Stimulated activated CD8-positive, alpha-beta memory T cell treated with anti-CD3 and anti-CD28 coated beads, Interleukin-15, amount 100 ng/mL, for 48 hours (primary cell): ENCODE results near the gene CYB561.
A peak's percentile ranks its signal among the peaks of the same experiment; 100 is the strongest.
"Not testable (repeated sequence)": the region's sequence is repeated elsewhere in the genome, so short reads cannot be mapped to it uniquely, and the experiment has no call there.

Experiments
- DNase-seq, 2 donors: peaks; one replicate each; pipeline ENCODE4 v3.0.0-alpha.2; 2020; ENCODE audit warnings: low read depth in 2 of 2

CYB561 gene

GRCh38 chr17:63479495-63480184 is 33.5 kb upstream of the CYB561 start:
- no peak for DNase-seq

GRCh38 chr17:63478814-63479494 is 32.8 kb upstream of the CYB561 start:
- peak; percentile 40 to 62 for DNase-seq

DNA sequence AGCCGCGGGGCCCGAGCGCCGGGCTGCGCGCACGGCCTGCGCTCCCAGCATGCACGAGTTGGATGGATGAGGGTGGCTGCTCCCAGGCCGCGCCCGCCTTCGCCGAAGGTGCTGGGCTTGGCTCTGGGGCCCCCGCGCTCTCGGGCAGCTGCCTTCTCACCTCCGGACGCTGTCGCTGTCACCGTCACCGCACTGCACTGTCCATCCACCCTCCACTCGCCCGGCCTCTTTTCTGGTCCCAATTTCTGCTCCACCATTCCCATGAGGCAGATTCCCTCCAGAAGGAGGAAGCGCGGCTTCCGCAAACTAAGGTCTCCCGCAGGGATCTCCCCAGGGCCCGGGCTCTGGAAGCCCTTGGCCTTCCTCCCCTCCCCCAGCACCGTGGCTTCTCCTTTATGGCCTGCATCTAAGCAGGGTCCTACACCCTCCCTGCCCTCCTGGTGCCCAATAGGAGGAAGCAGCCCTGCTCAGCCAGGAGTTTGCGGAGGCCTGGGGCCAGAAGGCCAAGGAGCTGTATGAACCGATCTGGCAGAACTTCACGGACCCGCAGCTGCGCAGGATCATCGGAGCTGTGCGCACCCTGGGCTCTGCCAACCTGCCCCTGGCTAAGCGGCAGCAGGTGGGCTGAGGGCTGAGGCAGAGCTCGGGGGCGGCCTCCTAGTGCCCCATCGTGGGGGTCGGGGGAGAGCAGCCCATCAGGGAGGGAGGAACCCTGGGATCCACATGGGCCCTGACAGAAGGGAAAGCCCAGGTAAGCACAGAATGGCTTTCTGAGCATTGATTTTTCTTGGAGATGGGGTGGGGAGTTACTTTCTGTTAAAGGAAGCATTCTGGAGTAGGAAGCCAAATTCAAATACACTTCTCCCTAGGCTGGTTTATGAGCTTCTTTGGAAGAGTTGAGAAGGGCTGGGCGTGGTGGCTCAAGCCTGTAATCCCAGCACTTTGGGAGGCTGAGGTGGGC is 31.7 kb upstream of the CYB561 start:
- DNase-seq, result no peak

GRCh38 chr17:63476854-63477479 is 30.9 kb upstream of the CYB561 start, which contains the start of gene ACE:
ACE (plus strand) TSS chr17:63477061; CDS start chr17:63477095, 34 bp downstream.
- peak in 1 of 2 donors; percentile 20 for DNase-seq

GRCh38 chr17:63476459-63476853 is 30.4 kb upstream of the CYB561 start:
- DNase-seq, result no peak

DNA sequence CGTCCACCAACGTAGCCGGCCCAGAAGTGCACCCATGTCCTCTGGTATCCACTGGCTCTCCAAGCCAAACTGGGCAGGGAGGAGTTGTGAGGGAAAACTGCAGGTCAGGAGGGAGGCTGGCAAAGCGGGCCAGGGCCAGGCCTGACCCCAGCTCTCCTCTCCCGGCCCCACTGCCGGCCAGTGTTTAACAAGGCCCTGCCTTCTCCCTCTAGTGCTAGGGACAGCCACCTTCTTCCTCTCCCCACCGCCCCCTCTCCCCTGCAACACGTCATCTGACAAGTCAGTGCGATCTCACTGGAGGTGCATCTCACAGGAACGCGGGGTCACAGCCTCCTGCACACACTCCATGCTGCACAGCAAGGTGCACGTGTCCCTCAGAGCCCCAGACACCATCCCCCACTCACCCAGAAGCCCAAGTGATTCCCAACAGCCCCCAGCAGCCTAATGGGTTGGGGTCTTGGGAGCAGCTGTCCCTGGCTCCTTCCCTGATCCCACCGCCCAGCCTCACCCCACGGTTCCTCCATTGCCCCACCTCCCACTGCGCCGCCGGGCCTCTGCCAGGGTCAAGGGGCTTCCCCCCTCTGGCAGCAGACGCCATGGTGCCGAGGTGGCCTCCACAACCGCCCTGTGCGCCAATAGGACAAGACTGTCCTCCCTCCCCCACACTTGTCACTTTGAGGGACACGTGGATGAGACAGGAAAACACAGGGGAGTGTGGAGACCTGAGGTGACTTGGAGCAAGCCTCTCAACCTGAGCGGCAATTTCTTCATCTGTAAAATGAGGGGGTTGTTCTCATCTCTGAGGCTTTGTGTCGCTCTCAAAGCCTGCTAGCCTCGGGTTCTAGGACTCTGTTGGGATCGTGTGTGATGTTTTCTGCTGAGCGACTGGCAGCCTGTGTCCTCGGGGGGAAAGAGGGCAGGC is 29.6 kb upstream of the CYB561 start:
- DNase-seq, result no peak

- no peak for DNase-seq
Measured at GRCh38 chr17:63474586-63475460, 28.7 kb upstream of the CYB561 start.

GRCh38 chr17:63474174-63474573 is 28.1 kb upstream of the CYB561 start:
- DNase-seq, result no peak

- not testable (repeated sequence) for DNase-seq
Measured at GRCh38 chr17:63468099-63468498, 22.0 kb upstream of the CYB561 start.

- DNase-seq, result no peak
Measured at GRCh38 chr17:63464691-63465236, 18.7 kb upstream of the CYB561 start.

GRCh38 chr17:63463771-63464170 is 17.7 kb upstream of the CYB561 start:
- DNase-seq, result no peak

DNA sequence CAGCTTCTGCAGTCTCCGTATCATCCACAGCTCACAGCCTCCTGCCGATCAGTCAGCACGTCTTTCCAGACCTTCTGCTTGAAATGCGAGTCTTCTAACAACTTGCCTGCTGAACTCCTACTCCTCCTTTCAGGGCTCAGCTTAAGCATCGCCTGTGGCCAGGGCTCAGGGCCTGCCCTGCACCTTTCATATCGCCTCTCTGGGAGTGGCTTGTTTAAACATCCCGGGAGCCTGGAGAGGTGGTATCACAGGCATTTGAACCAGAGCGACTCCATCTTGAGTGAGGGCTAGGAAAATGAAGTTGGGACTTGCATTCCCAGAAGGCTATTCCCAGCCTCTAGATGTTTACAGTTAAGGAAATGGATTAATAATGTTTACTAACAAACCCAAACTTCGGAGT is 13.9 kb upstream of the CYB561 start:
- DNase-seq, result no peak

GRCh38 chr17:63458478-63458877 is 12.4 kb upstream of the CYB561 start:
- DNase-seq, result no peak

- no peak for DNase-seq
Measured at GRCh38 chr17:63455417-63455816, 9.3 kb upstream of the CYB561 start.

GRCh38 chr17:63454915-63455314 is 8.8 kb upstream of the CYB561 start:
- no peak for DNase-seq

GRCh38 chr17:63454357-63454756 is 8.3 kb upstream of the CYB561 start:
- not testable (repeated sequence) for DNase-seq

GRCh38 chr17:63452962-63453551 is 7.0 kb upstream of the CYB561 start:
- no peak for DNase-seq

- no peak for DNase-seq
Measured at GRCh38 chr17:63452046-63452961, 6.2 kb upstream of the CYB561 start.
